ENCODE data around the gene FEV. TPM values are rescaled to one million over a fixed set of nuclear protein-coding genes. Genes with fewer than 3 reads are reported as not detected.

Gene FEV
- total RNA-seq, 1 donor from 2014 or later: 0.56 TPM

DNA sequence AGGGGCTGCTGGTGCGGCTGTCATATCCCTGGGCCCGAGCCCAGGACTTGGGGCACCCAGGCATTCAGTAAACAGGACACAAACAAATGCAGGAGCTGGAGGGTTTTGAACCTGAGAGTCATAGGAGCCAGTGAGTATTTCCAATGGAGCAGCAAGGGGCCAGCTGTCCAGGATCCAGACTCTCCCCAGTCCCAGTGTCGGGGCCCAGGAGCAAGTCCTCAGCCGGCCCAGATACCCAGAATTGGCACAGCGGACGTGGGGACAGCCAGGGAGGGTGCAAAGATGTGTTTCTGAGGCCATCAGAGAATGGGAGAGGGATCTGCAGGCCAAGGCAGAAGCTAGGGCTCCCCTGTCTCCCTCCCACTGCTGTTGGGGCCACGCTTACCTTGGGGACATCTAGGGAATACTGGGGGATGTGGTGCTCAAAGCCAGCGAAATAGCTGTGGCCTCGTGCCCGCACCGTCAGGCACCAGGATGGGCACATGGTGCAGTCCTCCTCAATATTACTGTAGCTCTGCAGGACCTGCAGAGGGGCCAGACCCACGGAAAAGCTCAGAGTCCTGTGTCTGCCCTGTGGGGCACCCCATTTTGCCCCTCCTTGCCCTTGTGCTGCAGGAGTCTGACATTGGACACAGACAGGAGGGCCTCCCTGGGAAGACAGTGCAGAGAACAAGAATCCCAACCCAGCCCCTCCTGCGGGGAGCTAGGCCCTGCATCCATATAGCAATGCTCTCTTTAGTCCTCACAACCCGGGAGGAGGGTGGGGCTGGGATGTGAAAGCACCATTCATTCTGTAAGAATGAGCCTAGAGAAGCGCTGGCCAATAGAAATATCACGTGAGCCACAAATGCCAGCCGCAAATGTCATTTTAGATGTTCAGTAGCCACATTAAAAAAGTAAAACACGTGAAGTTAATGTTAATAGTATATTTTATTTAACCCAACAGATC is 40.9 kb upstream of the FEV start:
- TF ChIP-seq CTCF (IDR thresholded peaks at IDR 0.05; ENCODE audit: unreplicated experiment): no peak
- DNase-seq (ENCODE audit: low spot score): no peak
- Mint-ChIP-seq H3K4me1 (ENCODE audit: unreplicated experiment) (no peaks in the 10 kb centered on the region), H3K4me3 (ENCODE audit: unreplicated experiment) (no peak overlapping the region), H3K27ac (ENCODE audit: unreplicated experiment) (no peak overlapping the region), H3K36me3 (ENCODE audit: low read depth, unreplicated experiment) (no peaks in the 10 kb centered on the region), H3K9me3 (ENCODE audit: unreplicated experiment) (no peaks in the 10 kb centered on the region), H3K27me3 (ENCODE audit: unreplicated experiment) (peaks cover 5% of the 10 kb centered on the region)

- Mint-ChIP-seq H3K27me3 (ENCODE audit: unreplicated experiment) (peaks cover 10% of the 10 kb centered on the region), H3K9me3 (ENCODE audit: unreplicated experiment) (no peaks in the 10 kb centered on the region), H3K4me1 (ENCODE audit: unreplicated experiment) (no peaks in the 10 kb centered on the region), H3K4me3 (ENCODE audit: unreplicated experiment) (no peak overlapping the region), H3K36me3 (ENCODE audit: low read depth, unreplicated experiment) (no peaks in the 10 kb centered on the region), H3K27ac (ENCODE audit: unreplicated experiment) (no peak overlapping the region)
- DNase-seq (ENCODE audit: low spot score): no peak
- no peak for TF ChIP-seq CTCF (IDR thresholded peaks at IDR 0.05; ENCODE audit: unreplicated experiment)
Measured at GRCh38 chr2:219024059-219024458, 39.1 kb upstream of the FEV start.

- Mint-ChIP-seq H3K4me3 (ENCODE audit: unreplicated experiment) (no peak overlapping the region), H3K9me3 (ENCODE audit: unreplicated experiment) (no peaks in the 10 kb centered on the region), H3K4me1 (ENCODE audit: unreplicated experiment) (no peaks in the 10 kb centered on the region), H3K27ac (ENCODE audit: unreplicated experiment) (peak overlapping the region; percentile 7), H3K27me3 (ENCODE audit: unreplicated experiment) (peaks cover 10% of the 10 kb centered on the region), H3K36me3 (ENCODE audit: low read depth, unreplicated experiment) (no peaks in the 10 kb centered on the region)
- DNase-seq (ENCODE audit: low spot score): no peak
- TF ChIP-seq CTCF (IDR thresholded peaks at IDR 0.05; ENCODE audit: unreplicated experiment): no peak
Measured at GRCh38 chr2:219023045-219023605, 38.1 kb upstream of the FEV start.

DNA sequence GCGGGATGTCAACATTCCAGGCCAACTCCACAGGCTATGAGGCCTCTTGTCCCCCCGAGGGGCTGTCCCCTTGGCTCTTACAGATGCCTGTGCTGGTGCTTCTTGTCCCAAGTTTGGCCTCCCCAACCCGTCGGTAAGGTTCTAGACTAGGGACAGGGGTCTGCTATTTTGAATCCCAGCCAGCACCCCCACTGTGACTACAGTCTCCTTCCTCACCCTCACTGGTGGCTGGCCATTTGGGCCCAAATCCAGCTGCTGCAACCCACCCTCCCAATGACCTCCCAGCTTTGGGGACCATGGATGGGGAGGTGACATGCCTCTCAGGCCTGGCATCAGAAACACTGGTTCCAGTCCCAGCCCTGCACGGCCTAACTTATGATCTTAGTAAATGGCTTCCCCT is 37.6 kb upstream of the FEV start:
- Mint-ChIP-seq H3K27ac (ENCODE audit: unreplicated experiment) (peak overlapping the region; percentile 7), H3K9me3 (ENCODE audit: unreplicated experiment) (no peaks in the 10 kb centered on the region), H3K27me3 (ENCODE audit: unreplicated experiment) (peaks cover 7% of the 10 kb centered on the region), H3K36me3 (ENCODE audit: low read depth, unreplicated experiment) (no peaks in the 10 kb centered on the region), H3K4me3 (ENCODE audit: unreplicated experiment) (no peak overlapping the region), H3K4me1 (ENCODE audit: unreplicated experiment) (no peaks in the 10 kb centered on the region)
- no peak for DNase-seq (ENCODE audit: low spot score)
- no peak for TF ChIP-seq CTCF (IDR thresholded peaks at IDR 0.05; ENCODE audit: unreplicated experiment)

DNA sequence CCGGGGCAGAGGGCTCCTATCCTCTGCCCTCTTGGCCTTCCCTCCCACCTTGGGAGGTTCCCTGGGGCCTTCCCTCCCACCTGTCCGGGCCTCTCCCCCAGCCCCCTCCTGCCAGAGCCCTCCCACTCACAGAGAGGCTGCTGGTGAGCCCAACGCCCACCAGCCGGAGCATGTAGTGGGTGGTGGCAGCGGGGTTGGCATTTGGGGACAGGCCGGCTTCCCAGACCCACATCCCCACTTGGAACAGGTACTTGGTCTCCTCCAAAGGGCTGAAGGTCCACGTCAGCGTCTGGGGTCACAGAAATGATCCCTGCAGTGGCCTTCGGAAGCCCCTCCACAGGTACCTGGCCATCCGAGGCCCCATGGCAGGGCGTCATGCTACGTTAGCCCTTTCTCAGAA is 37.1 kb upstream of the FEV start:
- no peak overlapping the region for H3K4me3 Mint-ChIP-seq (ENCODE audit: unreplicated experiment)
- no peak for DNase-seq (ENCODE audit: low spot score)
- H3K9me3 Mint-ChIP-seq (ENCODE audit: unreplicated experiment): no peaks in the 10 kb centered on the region
- H3K27ac Mint-ChIP-seq (ENCODE audit: unreplicated experiment): no peak overlapping the region
- H3K27me3 Mint-ChIP-seq (ENCODE audit: unreplicated experiment): peaks cover 7% of the 10 kb centered on the region
- no peaks in the 10 kb centered on the region for H3K36me3 Mint-ChIP-seq (ENCODE audit: low read depth, unreplicated experiment)
- TF ChIP-seq CTCF (IDR thresholded peaks at IDR 0.05; ENCODE audit: unreplicated experiment): no peak
- H3K4me1 Mint-ChIP-seq (ENCODE audit: unreplicated experiment): no peaks in the 10 kb centered on the region

Data from endothelial cell (in vitro differentiated cells).